T-cell (primary cell): ENCODE measurements around the gene TMPRSS9. TPM values are rescaled to one million over a fixed set of nuclear protein-coding genes. Genes with fewer than 3 reads are reported as not detected.
"Not testable (repeated sequence)": the region's sequence is repeated elsewhere in the genome, so short reads cannot be mapped to it uniquely, and the experiment has no call there.

ENCODE experiments used
- ATAC-seq, 4 experiments: fragments of 200-7000 bp in 3 of 4; fragments of 150-1000 bp in 1 of 4; cut with Tn5 transposase; replicated peaks in 1 of 4; 1 replicate in 3 of 4; 2 replicates in 1 of 4; pipeline ENCODE4 v1.10.0; 2021; ENCODE audit warnings: moderate library complexity in 3 of 4, mild to moderate bottlenecking in 2 of 4, moderate number of reproducible peaks in 1 of 4
- CTCF ChIA-PET, 2 donors: fragments of 300-600 bp; sonication (Branson Sonifier 250); formaldehyde crosslinking; loops; one replicate each; lab custom pipeline; 2022; ENCODE audit warnings: antibody characterized with exemption in 2 of 2; lab: Charles Lee
- POLR2A ChIA-PET, 2 donors: fragments of 300-600 bp; sonication (Branson Sonifier 250); formaldehyde crosslinking; loops; one replicate each; lab custom pipeline; 2022; ENCODE audit warnings: antibody characterized with exemption in 2 of 2; lab: Charles Lee
- DNase-seq, 35 experiments: peaks; one replicate each; pipeline versions ENCODE4 v3.0.0 to v3.0.0-alpha.2; 2013 to 2023
- H3K27ac ChIP-seq: one replicate; pipeline ENCODE4 v1.5.1; 2013; ENCODE audit warnings: low read length
- H3K27me3 ChIP-seq, 2 experiments: replicated peaks in 1 of 2; 1 replicate in 1 of 2; 2 replicates in 1 of 2; pipeline versions ENCODE4 v1.6.1 to v1.7.0; 2013; ENCODE audit warnings: low read length in 1 of 2, mixed read lengths in 1 of 2; ENCODE audit not compliant: control insufficient read depth in 2 of 2, insufficient read depth in 2 of 2; ENCODE audit errors: extremely low read depth in 1 of 2
- H3K36me3 ChIP-seq, 2 donors: 1 replicate in 1 of 2; 2 replicates in 1 of 2; pipeline versions ENCODE4 v1.6.1 to v1.7.0; 2013; ENCODE audit warnings: low read length in 1 of 2; ENCODE audit not compliant: control insufficient read depth in 2 of 2, insufficient read depth in 1 of 2; ENCODE audit errors: extremely low read depth in 1 of 2
- H3K4me1 ChIP-seq, 2 experiments: 1 replicate in 1 of 2; 2 replicates in 1 of 2; pipeline versions ENCODE4 v1.6.1 to v1.7.0; 2013; ENCODE audit warnings: low read length in 2 of 2, mixed read lengths in 1 of 2; ENCODE audit not compliant: insufficient read depth in 2 of 2, control insufficient read depth in 1 of 2; ENCODE audit errors: extremely low read depth in 1 of 2
- H3K4me3 ChIP-seq, 2 donors: 1 replicate in 1 of 2; 2 replicates in 1 of 2; pipeline versions ENCODE4 v1.5.1 to v1.7.0; 2013; ENCODE audit warnings: mild to moderate bottlenecking in 2 of 2, low read length in 1 of 2, moderate library complexity in 1 of 2; ENCODE audit not compliant: control insufficient read depth in 1 of 2; ENCODE audit errors: extremely low read depth in 1 of 2
- H3K9me3 ChIP-seq: 2 replicates; pipeline ENCODE4 v1.7.0; 2013
- H3K27ac Mint-ChIP-seq, 2 donors: one replicate each; pipeline ENCODE4 v1.8.0; 2020 to 2021; ENCODE audit warnings: mild to moderate bottlenecking in 2 of 2, mixed read lengths in 2 of 2
- H3K27me3 Mint-ChIP-seq, 2 donors: one replicate each; pipeline ENCODE4 v1.8.0; 2021 to 2022; ENCODE audit warnings: mixed read lengths in 2 of 2
- H3K36me3 Mint-ChIP-seq: one replicate; pipeline ENCODE4 v1.8.0; 2021; ENCODE audit warnings: mixed read lengths
- H3K4me1 Mint-ChIP-seq, 3 donors: one replicate each; pipeline ENCODE4 v1.8.0; 2020 to 2022; ENCODE audit warnings: mixed read lengths in 3 of 3, mild to moderate bottlenecking in 1 of 3
- H3K4me3 Mint-ChIP-seq, 3 donors: one replicate each; pipeline ENCODE4 v1.8.0; 2020 to 2022; ENCODE audit warnings: mild to moderate bottlenecking in 3 of 3, mixed read lengths in 3 of 3, moderate library complexity in 3 of 3
- H3K9me3 Mint-ChIP-seq, 3 donors: one replicate each; pipeline ENCODE4 v1.8.0; 2020 to 2022; ENCODE audit warnings: mixed read lengths in 3 of 3
- WGBS: methylation state at CpG from one replicate; pipeline ENCODE4 v1.1.5; 2013; ENCODE audit warnings: missing lambda C conversion rate; ENCODE audit not compliant: insufficient coverage; 5-methylcytosine and 5-hydroxymethylcytosine counted together
- total RNA-seq, 35 experiments: library from RNA in 6 of 35; stranded (reverse) in 6 of 35; fragments of 120-200 nt in 1 of 35; gene quantifications; one replicate each; pipeline versions ENCODE4 v1.2.1 to v1.2.4 and lab custom pipeline; 2013 to 2026

The TMPRSS9 gene
- total RNA-seq, 5 donors from 2014 or later (not counting 1 experiment from before 2014, with no cell fraction given), result not detected

GRCh38 chr19:2458054-2458453 lies 98.0 kb downstream of the TMPRSS9 start:
- Mint-ChIP-seq H3K36me3 (no peaks in the 10 kb centered on the region), H3K27ac (no peak overlapping the region), H3K4me3 (no peak overlapping the region), H3K27me3 (no peaks in the 10 kb centered on the region), H3K9me3 (no peaks in the 10 kb centered on the region), H3K4me1 (peaks cover 17 to 26% (median 20%) of the 10 kb centered on the region in 3 donors)
- WGBS, result 90% methylated on average over 2 of the region's 5 CpGs
- no peak for ATAC-seq
- no peaks in the 10 kb centered on the region for H3K9me3 ChIP-seq
- ChIA-PET CTCF (no interaction called here), POLR2A (no interaction called here)
- no peak for DNase-seq
- H3K4me3 ChIP-seq, result no peak overlapping the region
- peaks cover 0 to 15% of the 10 kb centered on the region in 2 experiments for H3K27me3 ChIP-seq
- H3K27ac ChIP-seq, result no peak overlapping the region
- peaks cover 3 to 43% of the 10 kb centered on the region in 2 experiments for H3K4me1 ChIP-seq
- peaks cover 0 to under 1% of the 10 kb centered on the region in 2 donors for H3K36me3 ChIP-seq

GRCh38 chr19:2458776-2459175 lies 98.7 kb downstream of the TMPRSS9 start:
- H3K27ac ChIP-seq, H3K36me3 ChIP-seq, DNase-seq, POLR2A ChIA-PET, ATAC-seq, H3K4me3 ChIP-seq, H3K27ac Mint-ChIP-seq, H3K27me3 Mint-ChIP-seq, H3K9me3 Mint-ChIP-seq, H3K36me3 Mint-ChIP-seq, H3K4me3 Mint-ChIP-seq, H3K9me3 ChIP-seq, CTCF ChIA-PET: not testable (repeated sequence)
- peaks cover 17 to 26% (median 20%) of the 10 kb centered on the region in 3 donors for H3K4me1 Mint-ChIP-seq
- Histone ChIP-seq H3K4me1 (peaks cover 3 to 42% of the 10 kb centered on the region in 2 experiments), H3K27me3 (peaks cover 0 to 17% of the 10 kb centered on the region in 2 experiments)
- WGBS, result 92% methylated on average over 7 of the region's 10 CpGs

GRCh38 chr19:2460245-2460644 lies 100.2 kb downstream of the TMPRSS9 start:
- H3K27ac Mint-ChIP-seq, result peak overlapping the region in 1 of 2 donors; percentile 43
- H3K36me3 Mint-ChIP-seq, result no peaks in the 10 kb centered on the region
- H3K9me3 ChIP-seq, result no peaks in the 10 kb centered on the region
- H3K9me3 Mint-ChIP-seq, result no peaks in the 10 kb centered on the region
- no peak for DNase-seq
- peak overlapping the region in 2 of 3 donors; percentile 12 to 51 for H3K4me3 Mint-ChIP-seq
- H3K27me3 ChIP-seq, result peaks cover 0 to 17% of the 10 kb centered on the region in 2 experiments
- 100% methylated on average over 1 of the region's 1 CpG for WGBS
- peaks cover 10 to 17% (median 15%) of the 10 kb centered on the region in 3 donors for H3K4me1 Mint-ChIP-seq
- ATAC-seq, result no peak
- POLR2A ChIA-PET, result no interaction called here
- H3K27me3 Mint-ChIP-seq, result no peaks in the 10 kb centered on the region
- H3K36me3 ChIP-seq, result no peaks in the 10 kb centered on the region
- H3K4me3 ChIP-seq, result no peak overlapping the region
- CTCF ChIA-PET, result no interaction called here
- no peak overlapping the region for H3K27ac ChIP-seq
- peaks cover 3 to 35% of the 10 kb centered on the region in 2 experiments for H3K4me1 ChIP-seq

- peaks cover 5 to 15% (median 11%) of the 10 kb centered on the region in 3 donors for H3K4me1 Mint-ChIP-seq
- peak overlapping the region; percentile 67 to 79 (median 73) for H3K4me3 Mint-ChIP-seq
- no peaks in the 10 kb centered on the region for H3K27me3 Mint-ChIP-seq
- Histone ChIP-seq H3K27ac (no peak overlapping the region), H3K36me3 (no peaks in the 10 kb centered on the region), H3K27me3 (peaks cover 0 to 17% of the 10 kb centered on the region in 2 experiments), H3K4me3 (peak overlapping the region; percentile 59 to 68), H3K9me3 (no peaks in the 10 kb centered on the region), H3K4me1 (peaks cover 0 to 22% of the 10 kb centered on the region in 2 experiments)
- H3K9me3 Mint-ChIP-seq, result no peaks in the 10 kb centered on the region
- peak; percentile 68 to 84 (median 78) for ATAC-seq
- POLR2A ChIA-PET, result interaction anchor here in 1 of 2 donors (0.6 kb wide), 1 partner anchor 137 kb away, joined by 3 read pairs; no protein-coding TSS in a partner anchor
- peak in 24 of 35 experiments; percentile 12 to 63 (median 28) for DNase-seq
- no peaks in the 10 kb centered on the region for H3K36me3 Mint-ChIP-seq
- 5% methylated on average over 54 of the region's 62 CpGs for WGBS
- H3K27ac Mint-ChIP-seq, result no peak overlapping the region
- CTCF ChIA-PET, result interaction anchor here in 1 of 2 donors (1.1 kb wide), 1 partner anchor 149 kb away, joined by 3 read pairs; no protein-coding TSS in a partner anchor
Measured at GRCh38 chr19:2461751-2462634, 101.9 kb downstream of the TMPRSS9 start.

- Histone ChIP-seq H3K9me3 (no peaks in the 10 kb centered on the region), H3K27ac (no peak overlapping the region), H3K4me3 (peak overlapping the region in 1 of 2 donors; percentile 68), H3K4me1 (peaks cover 0 to 19% of the 10 kb centered on the region in 2 experiments), H3K36me3 (no peaks in the 10 kb centered on the region), H3K27me3 (peaks cover 0 to 17% of the 10 kb centered on the region in 2 experiments)
- Mint-ChIP-seq H3K4me1 (peaks cover 2 to 9% (median 9%) of the 10 kb centered on the region in 3 donors), H3K27ac (no peak overlapping the region), H3K9me3 (no peaks in the 10 kb centered on the region), H3K27me3 (no peaks in the 10 kb centered on the region), H3K4me3 (peak overlapping the region in 1 of 3 donors; percentile 79), H3K36me3 (no peaks in the 10 kb centered on the region)
- ChIA-PET CTCF (interaction anchor here in 1 of 2 donors (0.7 kb wide), 1 partner anchor 108 kb away, joined by 3 read pairs; no protein-coding TSS in a partner anchor), POLR2A (interaction anchor here in 1 of 2 donors (0.6 kb wide), 1 partner anchor 137 kb away, joined by 3 read pairs; no protein-coding TSS in a partner anchor)
- DNase-seq, result no peak
- 79% methylated on average over 38 of the region's 46 CpGs for WGBS
- ATAC-seq, result no peak
Measured at GRCh38 chr19:2462635-2463421, 102.8 kb downstream of the TMPRSS9 start.

- H3K36me3 Mint-ChIP-seq, CTCF ChIA-PET, DNase-seq, H3K4me3 ChIP-seq, H3K9me3 Mint-ChIP-seq, H3K4me1 Mint-ChIP-seq, ATAC-seq, H3K27ac ChIP-seq, H3K27ac Mint-ChIP-seq, H3K36me3 ChIP-seq, POLR2A ChIA-PET, H3K27me3 Mint-ChIP-seq, H3K9me3 ChIP-seq: not testable (repeated sequence)
- Histone ChIP-seq H3K27me3 (peaks cover 0 to 19% of the 10 kb centered on the region in 2 experiments), H3K4me1 (peaks cover 0 to 19% of the 10 kb centered on the region in 2 experiments)
- peak overlapping the region in 1 of 3 donors; percentile 16 for H3K4me3 Mint-ChIP-seq
- WGBS, result no CpG with 5 or more reads among the region's 5 CpGs
Measured at GRCh38 chr19:2463694-2464093, 103.6 kb downstream of the TMPRSS9 start.
